ENCODE measurements around the gene SIRPA.

DNA sequence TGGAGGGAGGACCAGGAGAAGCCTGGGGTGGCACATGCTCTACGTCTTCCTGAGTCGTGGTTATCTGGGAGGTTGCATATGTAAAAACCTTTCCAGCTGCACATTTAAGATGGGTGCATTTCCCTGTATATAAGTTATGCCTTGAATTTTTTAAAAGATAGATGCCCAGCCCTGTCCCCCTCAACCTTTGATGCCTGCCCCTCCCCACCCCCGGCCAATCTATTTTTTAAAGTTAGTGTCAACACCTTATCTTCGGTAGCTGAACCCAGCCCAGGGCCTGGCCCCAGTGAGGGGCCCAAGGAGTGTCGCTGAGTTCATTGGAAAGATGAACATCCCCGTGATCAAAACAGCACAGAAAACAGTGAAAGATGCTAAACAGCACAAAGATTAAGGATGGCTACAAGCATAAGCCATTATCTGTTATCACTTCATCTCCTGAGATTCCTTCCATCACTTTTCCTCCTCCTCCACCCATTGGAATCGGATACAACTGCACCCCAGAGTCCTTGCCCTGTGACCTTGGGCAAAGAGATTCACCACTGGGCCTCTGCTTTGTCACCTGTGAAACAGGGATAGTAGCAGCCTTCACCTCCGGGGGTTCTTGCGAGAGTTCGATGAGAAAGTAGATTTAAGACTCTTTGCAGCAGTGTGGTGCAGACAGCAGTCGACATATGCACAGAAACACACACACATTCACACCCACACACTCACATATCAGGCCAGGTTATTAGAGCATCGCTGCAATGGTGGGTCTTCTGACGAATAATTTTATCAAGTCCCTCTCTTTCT, 47.5 kb downstream of the SIRPA start:
- TF ChIP-seq, protein P1, sequence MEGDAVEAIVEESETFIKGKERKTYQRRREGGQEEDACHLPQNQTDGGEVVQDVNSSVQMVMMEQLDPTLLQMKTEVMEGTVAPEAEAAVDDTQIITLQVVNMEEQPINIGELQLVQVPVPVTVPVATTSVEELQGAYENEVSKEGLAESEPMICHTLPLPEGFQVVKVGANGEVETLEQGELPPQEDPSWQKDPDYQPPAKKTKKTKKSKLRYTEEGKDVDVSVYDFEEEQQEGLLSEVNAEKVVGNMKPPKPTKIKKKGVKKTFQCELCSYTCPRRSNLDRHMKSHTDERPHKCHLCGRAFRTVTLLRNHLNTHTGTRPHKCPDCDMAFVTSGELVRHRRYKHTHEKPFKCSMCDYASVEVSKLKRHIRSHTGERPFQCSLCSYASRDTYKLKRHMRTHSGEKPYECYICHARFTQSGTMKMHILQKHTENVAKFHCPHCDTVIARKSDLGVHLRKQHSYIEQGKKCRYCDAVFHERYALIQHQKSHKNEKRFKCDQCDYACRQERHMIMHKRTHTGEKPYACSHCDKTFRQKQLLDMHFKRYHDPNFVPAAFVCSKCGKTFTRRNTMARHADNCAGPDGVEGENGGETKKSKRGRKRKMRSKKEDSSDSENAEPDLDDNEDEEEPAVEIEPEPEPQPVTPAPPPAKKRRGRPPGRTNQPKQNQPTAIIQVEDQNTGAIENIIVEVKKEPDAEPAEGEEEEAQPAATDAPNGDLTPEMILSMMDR (IDR thresholded peaks at IDR 0.05) = no peak
- TF ChIP-seq ZFX (IDR thresholded peaks at IDR 0.05; ENCODE audit: borderline replicate concordance) = no peak

Data from 22Rv1 (cell line).